Measurements from ENCODE around the gene MAT1A. TPM values are rescaled to one million over a fixed set of nuclear protein-coding genes. Genes with fewer than 3 reads are reported as not detected.

MAT1A gene
- total RNA-seq, 6 experiments from 2014 or later = 430 to 1,200 (median 741) TPM

DNA sequence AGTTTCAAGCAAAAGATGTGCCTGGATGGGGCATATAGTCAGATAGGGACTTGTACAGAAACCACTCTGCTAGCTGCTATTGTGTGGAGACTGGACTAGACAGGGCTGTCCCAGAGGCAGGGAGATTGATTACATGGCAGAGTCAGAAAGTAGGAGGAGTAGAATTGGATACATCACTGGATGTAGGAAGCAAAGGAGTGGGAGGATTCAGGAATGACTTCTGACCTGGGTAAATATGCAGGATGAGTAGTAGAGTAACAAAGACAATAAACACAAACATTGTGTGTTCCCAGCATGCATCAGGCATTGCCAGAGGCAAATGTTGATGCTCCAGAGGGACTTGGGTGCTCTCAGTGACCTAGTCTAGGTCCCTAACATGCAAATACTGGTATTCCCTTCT lies 30.9 kb upstream of the MAT1A start:
- H3K27me3 ChIP-seq = no peaks in the 10 kb centered on the region
- H3K4me1 ChIP-seq = peaks cover 0 to 55% (median 12%) of the 10 kb centered on the region in 4 donors

DNA sequence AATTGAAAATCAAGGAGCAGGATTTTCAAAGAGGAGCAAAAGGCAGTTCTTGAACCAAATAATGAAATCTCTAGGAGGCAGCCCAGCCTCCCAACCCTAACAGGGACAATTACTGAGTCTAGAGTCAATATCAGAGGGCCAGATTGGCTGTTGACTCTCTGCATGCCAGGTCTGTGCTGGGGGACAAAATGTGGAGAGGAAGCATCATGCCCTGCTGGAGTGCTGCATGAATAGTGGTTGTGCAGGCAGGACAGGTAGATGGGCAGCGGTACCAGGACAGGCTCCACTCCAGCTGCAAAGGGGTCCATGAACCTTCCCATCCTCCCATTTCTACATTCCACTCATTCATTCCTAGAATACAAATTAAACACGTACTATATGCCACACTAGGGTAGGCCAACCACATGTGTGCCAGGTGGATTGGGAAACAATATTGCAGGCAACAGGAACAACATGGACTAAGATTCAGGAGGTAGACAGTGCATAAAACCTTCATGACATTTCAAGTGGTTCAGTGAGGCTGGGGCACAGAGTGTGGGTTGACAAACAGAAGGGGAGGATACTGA lies 30.4 kb upstream of the MAT1A start:
- no peak for TF ChIP-seq POLR2A (IDR thresholded peaks at IDR 0.05)
- TF ChIP-seq, protein P1, sequence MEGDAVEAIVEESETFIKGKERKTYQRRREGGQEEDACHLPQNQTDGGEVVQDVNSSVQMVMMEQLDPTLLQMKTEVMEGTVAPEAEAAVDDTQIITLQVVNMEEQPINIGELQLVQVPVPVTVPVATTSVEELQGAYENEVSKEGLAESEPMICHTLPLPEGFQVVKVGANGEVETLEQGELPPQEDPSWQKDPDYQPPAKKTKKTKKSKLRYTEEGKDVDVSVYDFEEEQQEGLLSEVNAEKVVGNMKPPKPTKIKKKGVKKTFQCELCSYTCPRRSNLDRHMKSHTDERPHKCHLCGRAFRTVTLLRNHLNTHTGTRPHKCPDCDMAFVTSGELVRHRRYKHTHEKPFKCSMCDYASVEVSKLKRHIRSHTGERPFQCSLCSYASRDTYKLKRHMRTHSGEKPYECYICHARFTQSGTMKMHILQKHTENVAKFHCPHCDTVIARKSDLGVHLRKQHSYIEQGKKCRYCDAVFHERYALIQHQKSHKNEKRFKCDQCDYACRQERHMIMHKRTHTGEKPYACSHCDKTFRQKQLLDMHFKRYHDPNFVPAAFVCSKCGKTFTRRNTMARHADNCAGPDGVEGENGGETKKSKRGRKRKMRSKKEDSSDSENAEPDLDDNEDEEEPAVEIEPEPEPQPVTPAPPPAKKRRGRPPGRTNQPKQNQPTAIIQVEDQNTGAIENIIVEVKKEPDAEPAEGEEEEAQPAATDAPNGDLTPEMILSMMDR (IDR thresholded peaks at IDR 0.05) = no peak

More for the DNA sequence above, 30.9 kb upstream of the MAT1A start:
- Histone ChIP-seq H3K36me3 (no peaks in the 10 kb centered on the region), H3K27ac (peak overlapping the region; percentile 74 to 92 (median 91)), H3K4me3 (peak overlapping the region in 2 of 3 donors; percentile 20), H3K9me3 (no peaks in the 10 kb centered on the region)
- intact Hi-C loops (cut with DNase I) = loop anchor here in 1 of 2 donors (10.0 kb wide), 1 partner anchor 56 kb away; no protein-coding TSS in a partner anchor
- peak; percentile 31 to 81 (median 69) for DNase-seq
- peak; percentile 72 to 85 (median 73) for ATAC-seq
- peak; percentile 48 for TF ChIP-seq POLR2A (IDR thresholded peaks at IDR 0.05)
- TF ChIP-seq, protein P1 (IDR thresholded peaks at IDR 0.05) = no peak

DNA sequence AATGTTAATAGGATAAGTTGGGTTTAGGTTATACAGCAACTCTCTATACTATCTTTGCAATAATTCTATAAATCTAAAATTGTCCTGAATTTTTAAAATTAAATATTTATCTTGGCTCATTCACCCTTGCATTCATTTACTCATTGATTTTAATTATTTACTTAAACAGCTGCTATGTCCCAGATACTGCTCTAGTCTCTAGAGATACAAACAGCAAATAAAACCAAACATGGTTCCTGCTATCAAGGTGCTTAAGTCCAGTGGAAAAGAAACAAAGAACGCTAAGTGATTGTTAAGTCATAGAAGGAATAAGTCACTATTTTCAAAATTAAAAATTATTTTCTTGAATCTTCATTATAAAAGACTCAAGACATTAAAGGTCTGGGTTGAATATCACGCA lies 29.9 kb upstream of the MAT1A start:
- H3K4me3 ChIP-seq = peak overlapping the region in 2 of 3 donors; percentile 14 to 20
- ATAC-seq = peak; percentile 37 to 58 (median 51)
- peak overlapping the region; percentile 74 to 92 (median 91) for H3K27ac ChIP-seq
- 34% methylated on average over 2 of the region's 2 CpGs for WGBS (ENCODE audit: insufficient coverage, low coverage, low lambda C conversion rate, missing lambda C conversion rate)
- H3K36me3 ChIP-seq = no peaks in the 10 kb centered on the region
- H3K27me3 ChIP-seq = no peaks in the 10 kb centered on the region
- intact Hi-C loops (cut with DNase I) = no loop called here
- no peaks in the 10 kb centered on the region for H3K9me3 ChIP-seq
- peaks cover 0 to 50% (median 12%) of the 10 kb centered on the region in 4 donors for H3K4me1 ChIP-seq
- DNase-seq = no peak
- no peak for TF ChIP-seq POLR2A (IDR thresholded peaks at IDR 0.05)
- TF ChIP-seq, protein P1 (IDR thresholded peaks at IDR 0.05) = no peak

More for the DNA sequence above, 30.4 kb upstream of the MAT1A start:
- Histone ChIP-seq H3K27me3 (no peaks in the 10 kb centered on the region), H3K27ac (peak overlapping the region; percentile 74 to 92 (median 91)), H3K4me3 (peak overlapping the region in 2 of 3 donors; percentile 20), H3K9me3 (no peaks in the 10 kb centered on the region), H3K4me1 (peaks cover 0 to 52% (median 12%) of the 10 kb centered on the region in 4 donors), H3K36me3 (no peaks in the 10 kb centered on the region)
- DNase-seq = peak in 2 of 3 donors; percentile 24 to 74
- 34% methylated on average over 2 of the region's 2 CpGs for WGBS (ENCODE audit: insufficient coverage, low coverage, low lambda C conversion rate, missing lambda C conversion rate)
- peak; percentile 22 to 57 (median 46) for ATAC-seq
- intact Hi-C loops (cut with DNase I) = loop anchor here in 1 of 2 donors (10.0 kb wide), 1 partner anchor 55 kb away; no protein-coding TSS in a partner anchor

DNA sequence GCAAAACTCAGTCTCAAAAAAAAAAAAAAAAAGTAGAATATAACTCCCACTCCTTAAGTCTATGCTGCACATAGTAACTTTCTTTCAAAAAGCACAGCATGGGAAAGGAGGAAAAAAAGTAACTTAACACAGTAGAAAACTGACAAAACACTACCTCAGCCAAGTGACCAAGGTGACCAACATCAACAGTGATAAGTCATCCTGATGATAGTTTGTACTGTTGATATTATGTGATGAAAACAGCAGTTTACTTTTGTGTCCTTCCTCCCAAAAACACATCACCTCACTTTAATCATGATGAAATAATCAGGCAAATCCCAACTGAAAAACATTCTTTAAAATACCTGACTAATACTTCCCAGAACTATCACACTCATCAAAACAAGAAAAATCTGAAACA lies 29.3 kb upstream of the MAT1A start:
- DNase-seq (peak in 1 of 3 donors; percentile 58), ATAC-seq (peak; percentile 26 to 57 (median 42))
- peak overlapping the region; percentile 74 to 92 (median 91) for H3K27ac ChIP-seq
- H3K36me3 ChIP-seq = no peaks in the 10 kb centered on the region
- intact Hi-C loops (cut with DNase I) = no loop called here
- H3K9me3 ChIP-seq = no peaks in the 10 kb centered on the region
- H3K27me3 ChIP-seq = no peaks in the 10 kb centered on the region
- TF ChIP-seq, protein P1 (IDR thresholded peaks at IDR 0.05) = no peak
- no peak for TF ChIP-seq POLR2A (IDR thresholded peaks at IDR 0.05)
- peaks cover 0 to 44% (median 12%) of the 10 kb centered on the region in 4 donors for H3K4me1 ChIP-seq
- no peak overlapping the region for H3K4me3 ChIP-seq
